IMR-90 (cell line): ENCODE results near the gene OR6B3. TPM values are rescaled to one million over a fixed set of nuclear protein-coding genes. Genes with fewer than 3 reads are reported as not detected.

Experiments used
- ATAC-seq: fragments of 200-7000 bp; cut with Tn5 transposase; 2 replicates; pipeline ENCODE4 v1.9.1; 2020; ENCODE audit warnings: low read depth, mild to moderate bottlenecking, moderate library complexity
- BruUV-seq: library from RNA; stranded (reverse); fragments of 400-500 nt; replicated peaks from 2 replicates; lab custom pipeline; 2021; lab: Mats Ljungman, UMichigan
- CTCF ChIA-PET: fragments of 300-600 bp; formaldehyde crosslinking; extraction: SDS; loops from one replicate; lab custom pipeline; 2021; ENCODE audit warnings: antibody characterized with exemption; lab: Yijun Ruan, JAX
- POLR2A ChIA-PET: fragments of 300-600 bp; sonication (Branson Sonifier 250); formaldehyde crosslinking; loops from one replicate; lab custom pipeline; 2022; ENCODE audit warnings: antibody characterized with exemption; ENCODE audit not compliant: unreplicated experiment; lab: Charles Lee
- DNase-seq: peaks from one replicate; pipeline ENCODE4 v3.0.0; 2013
- H2AFZ ChIP-seq: replicated peaks from 2 replicates; pipeline ENCODE3; 2013; ENCODE audit warnings: low read length, mild to moderate bottlenecking; ENCODE audit not compliant: poor library complexity
- H2AK5ac ChIP-seq: 2 replicates; pipeline ENCODE4 v1.6.1; 2013; ENCODE audit warnings: low read depth, low read length, inconsistent platforms
- H2AK9ac ChIP-seq: replicated peaks from 2 replicates; pipeline ENCODE3; 2013; ENCODE audit warnings: mild to moderate bottlenecking, low read depth, low read length, moderate library complexity; ENCODE audit not compliant: poor library complexity
- H2BK120ac ChIP-seq: 2 replicates; pipeline ENCODE4 v1.6.1; 2013; ENCODE audit warnings: low read depth, low read length, inconsistent platforms
- H2BK15ac ChIP-seq: 3 replicates; pipeline ENCODE4 v1.6.1; 2013; ENCODE audit warnings: low read depth, low read length, inconsistent platforms
- H2BK20ac ChIP-seq: 2 replicates; pipeline ENCODE4 v1.6.1; 2013; ENCODE audit warnings: low read depth, mild to moderate bottlenecking, inconsistent platforms, low read length, moderate library complexity
- H2BK5ac ChIP-seq: 2 replicates; pipeline ENCODE4 v1.6.1; 2013; ENCODE audit warnings: mild to moderate bottlenecking, low read depth, low read length, inconsistent platforms; ENCODE audit not compliant: poor library complexity, severe bottlenecking
- H3K14ac ChIP-seq: replicated peaks from 2 replicates; pipeline ENCODE4 v1.6.1; 2013; ENCODE audit warnings: low read depth, low read length, inconsistent platforms
- H3K18ac ChIP-seq: 2 replicates; pipeline ENCODE4 v1.6.1; 2013; ENCODE audit warnings: low read depth, low read length, control low read depth
- H3K23ac ChIP-seq: 2 replicates; pipeline ENCODE4 v1.6.1; 2013; ENCODE audit warnings: low read depth, low read length, inconsistent platforms
- H3K27ac ChIP-seq: 2 replicates; pipeline ENCODE4 v1.5.1; 2013; ENCODE audit warnings: mild to moderate bottlenecking, control low read depth, low read length; ENCODE audit not compliant: insufficient read depth
- H3K27me3 ChIP-seq: 2 replicates; pipeline ENCODE4 v1.6.1; 2013; ENCODE audit warnings: low read length; ENCODE audit not compliant: control insufficient read depth, insufficient read depth
- H3K36me3 ChIP-seq: 2 replicates; pipeline ENCODE4 v1.6.1; 2013; ENCODE audit warnings: low read length, mixed read lengths; ENCODE audit not compliant: control insufficient read depth, insufficient read depth
- H3K4ac ChIP-seq: 2 replicates; pipeline ENCODE4 v1.6.1; 2013; ENCODE audit warnings: low read depth, low read length, inconsistent platforms
- H3K4me1 ChIP-seq: 2 replicates; pipeline ENCODE4 v1.6.1; 2013; ENCODE audit warnings: low read length, mixed read lengths; ENCODE audit not compliant: control insufficient read depth, insufficient read depth
- H3K4me2 ChIP-seq: 2 replicates; pipeline ENCODE4 v1.6.1; 2013; ENCODE audit warnings: low read depth, mild to moderate bottlenecking, control low read depth, low read length, moderate library complexity
- H3K4me3 ChIP-seq: 2 replicates; pipeline ENCODE4 v1.5.1; 2013; ENCODE audit warnings: low read depth, mild to moderate bottlenecking, control low read depth, low read length, moderate library complexity; ENCODE audit not compliant: insufficient read depth
- H3K56ac ChIP-seq: 2 replicates; pipeline ENCODE4 v1.6.1; 2013; ENCODE audit warnings: low read length, inconsistent platforms; ENCODE audit not compliant: insufficient read depth; ENCODE audit errors: extremely low read depth
- H3K79me1 ChIP-seq, 2 experiments: 2 replicates each; pipeline ENCODE4 v1.6.1; 2013; ENCODE audit warnings: low read length in 2 of 2, inconsistent platforms in 1 of 2, low read depth in 1 of 2
- H3K9ac ChIP-seq: 2 replicates; pipeline ENCODE4 v1.6.1; 2013; ENCODE audit warnings: low read depth, low read length, control low read depth
- H3K9me1 ChIP-seq: 2 replicates; pipeline ENCODE4 v1.6.1; 2013; ENCODE audit warnings: low read length, inconsistent platforms; ENCODE audit not compliant: insufficient read depth
- H3K9me3 ChIP-seq: 2 replicates; pipeline ENCODE4 v1.6.1; 2013; ENCODE audit warnings: low read length; ENCODE audit not compliant: control insufficient read depth, insufficient read depth
- H4K20me1 ChIP-seq: 2 replicates; pipeline ENCODE4 v1.6.1; 2013; ENCODE audit warnings: low read length, inconsistent platforms; ENCODE audit not compliant: insufficient read depth
- H4K5ac ChIP-seq: 2 replicates; pipeline ENCODE4 v1.6.1; 2013; ENCODE audit warnings: mild to moderate bottlenecking, low read depth, low read length, control low read depth
- H4K8ac ChIP-seq, 2 experiments: 2 replicates each; pipeline ENCODE4 v1.6.1; 2013; ENCODE audit warnings: low read depth in 2 of 2, low read length in 2 of 2, control low read depth in 1 of 2, inconsistent platforms in 1 of 2
- H4K91ac ChIP-seq: 2 replicates; pipeline ENCODE4 v1.6.1; 2013; ENCODE audit warnings: low read depth, low read length, inconsistent platforms; ENCODE audit not compliant: insufficient read depth
- BHLHE40 ChIP-seq: fragments of 150-350 bp; IDR thresholded peaks from 2 replicates; pipeline ENCODE4 v1.6.1; 2016; ENCODE audit warnings: mild to moderate bottlenecking, low read depth, low read length
- CHD1 ChIP-seq: IDR thresholded peaks from 2 replicates; pipeline ENCODE4 v1.6.1; 2012; ENCODE audit warnings: low read depth, low read length, improper control_type of control experiment
- FOS ChIP-seq: fragments of 150-350 bp; IDR thresholded peaks from 2 replicates; pipeline ENCODE4 v1.6.1; 2016; ENCODE audit warnings: low read depth, low read length
- MAFK ChIP-seq: IDR thresholded peaks from 2 replicates; pipeline ENCODE4 v1.6.1; 2012; ENCODE audit warnings: low read depth, low read length, improper control_type of control experiment
- MAZ ChIP-seq: IDR thresholded peaks from 2 replicates; pipeline ENCODE4 v1.6.1; 2012; ENCODE audit warnings: low read depth, mild to moderate bottlenecking, low read length, improper control_type of control experiment, moderate library complexity, borderline replicate concordance
- MXI1 ChIP-seq: IDR thresholded peaks from 2 replicates; pipeline ENCODE4 v1.6.1; 2012; ENCODE audit warnings: low read depth, mild to moderate bottlenecking, low read length, moderate library complexity, borderline replicate concordance
- NFE2L2 ChIP-seq: fragments of 150-350 bp; IDR thresholded peaks from 2 replicates; pipeline ENCODE4 v1.6.1; 2016; ENCODE audit warnings: low read depth, mild to moderate bottlenecking, low read length
- POLR2A ChIP-seq: IDR thresholded peaks from 2 replicates; pipeline ENCODE4 v1.6.1; 2012; ENCODE audit warnings: mild to moderate bottlenecking, low read depth, low read length
- RAD21 ChIP-seq: IDR thresholded peaks from 2 replicates; pipeline ENCODE4 v1.6.1; 2012; ENCODE audit warnings: low read length, improper control_type of control experiment
- RCOR1 ChIP-seq: IDR thresholded peaks from 2 replicates; pipeline ENCODE4 v1.6.1; 2012; ENCODE audit warnings: mild to moderate bottlenecking, low read length, improper control_type of control experiment; ENCODE audit not compliant: insufficient replicate concordance
- SMC3 ChIP-seq: fragments of 150-350 bp; IDR thresholded peaks from 2 replicates; pipeline ENCODE4 v1.6.1; 2016; ENCODE audit warnings: low read depth, mild to moderate bottlenecking, antibody characterized with exemption, low read length, moderate library complexity
- WGBS, 2 experiments: methylation state at CpG; one replicate each; pipeline versions ENCODE4 v1.1.5 to v1.1.7; 2013; ENCODE audit warnings: missing lambda C conversion rate in 2 of 2; ENCODE audit not compliant: insufficient read length in 1 of 2; ENCODE audit errors: extremely low coverage in 2 of 2; 5-methylcytosine and 5-hydroxymethylcytosine counted together
- dilution Hi-C: fragments of 300-500 bp; cut with HindIII; formaldehyde crosslinking; loops from one replicate; pipeline ENCODE4 v1.14.3; 2018; ENCODE audit warnings: low sequenced_read_pairs; ENCODE audit not compliant: unreplicated experiment
- in situ Hi-C: fragments of 300-500 bp; cut with MboI; formaldehyde crosslinking; loops from 3 replicates; pipeline ENCODE4 v1.14.3; 2019; ENCODE audit warnings: low sequenced_read_pairs, inconsistent platforms, mixed read lengths
- intact Hi-C: fragments of 100-400 bp; cut with micrococcal nuclease; formaldehyde crosslinking; loops from 2 replicates; pipeline ENCODE4 v1.10.0; 2022
- polyA plus RNA-seq, 3 experiments: library from polyadenylated mRNA; depleted of rRNA; stranded (reverse); fragments of >200 nt; gene quantifications; 2 replicates each; pipeline ENCODE4 v1.2.3, GENCODE V29; 2012; ENCODE audit warnings: low replicate concordance in 1 of 3
- total RNA-seq: library from RNA; depleted of rRNA; stranded (reverse); fragments of >200 nt; gene quantifications from 2 replicates; pipeline ENCODE4 v1.2.3, GENCODE V29; 2012
- TF ChIP-seq, protein P1 (sequence below): fragments of 150-350 bp; IDR thresholded peaks from 2 replicates; pipeline ENCODE4 v1.6.1; 2017; ENCODE audit warnings: mild to moderate bottlenecking, antibody characterized with exemption, low read length, low read depth
- TF ChIP-seq, protein P2 (sequence below): fragments of 150-350 bp; IDR thresholded peaks from 2 replicates; pipeline ENCODE4 v1.6.1; 2016; ENCODE audit warnings: low read depth, mild to moderate bottlenecking, low read length, moderate library complexity, borderline replicate concordance
- TF ChIP-seq, protein P3 (sequence below): conservative IDR thresholded peaks from 2 replicates; pipeline ENCODE4 v1.5.1; 2012; ENCODE audit warnings: mild to moderate bottlenecking, low read depth, low read length, improper control_type of control experiment

The OR6B3 gene
- total and polyA plus RNA-seq, 2 of the 4 experiments (the other 2 are of a cell fraction): not detected

DNA sequence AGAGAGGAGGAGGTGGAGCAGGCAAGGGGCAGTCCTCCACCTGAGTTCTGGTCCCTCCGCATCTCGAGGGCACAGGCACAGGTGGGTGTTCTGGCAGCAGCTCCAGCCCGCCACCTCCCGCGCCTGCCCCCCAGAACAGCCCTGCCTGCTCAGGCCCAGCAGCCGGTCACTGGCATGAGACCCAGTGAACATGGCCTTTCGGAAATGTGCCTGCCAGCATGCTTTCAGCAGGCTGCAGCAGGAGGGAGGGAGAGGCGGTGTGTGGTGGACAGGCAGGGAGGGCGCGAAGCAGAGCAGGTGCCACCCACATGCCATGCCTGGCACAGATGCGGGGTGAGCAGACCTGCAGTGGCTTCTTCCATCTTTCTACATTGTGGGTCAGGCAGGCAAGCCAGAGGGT is 3.4 kb upstream of the OR6B3 start:
- Histone ChIP-seq H4K8ac (no peak overlapping the region), H3K9me3 (no peaks in the 10 kb centered on the region), H4K91ac (no peak overlapping the region), H3K9me1 (no peaks in the 10 kb centered on the region), H4K20me1 (no peaks in the 10 kb centered on the region), H2AK9ac (no peak overlapping the region), H2AFZ (no peak overlapping the region), H2BK15ac (no peak overlapping the region), H2BK5ac (no peak overlapping the region), H3K79me1 (no peaks in the 10 kb centered on the region), H3K4me2 (no peak overlapping the region), H3K4me3 (no peak overlapping the region), H3K56ac (no peak overlapping the region), H3K23ac (no peak overlapping the region), H3K36me3 (no peaks in the 10 kb centered on the region), H2BK120ac (no peak overlapping the region), H3K14ac (no peak overlapping the region), H3K4me1 (no peaks in the 10 kb centered on the region), H3K9ac (no peak overlapping the region), H2AK5ac (no peak overlapping the region), H4K5ac (no peak overlapping the region), H3K18ac (no peak overlapping the region), H3K4ac (no peak overlapping the region), H2BK20ac (no peak overlapping the region), H3K27me3 (peaks cover 42% of the 10 kb centered on the region), H3K27ac (no peak overlapping the region)
- in situ Hi-C loops: no loop called here
- ChIA-PET POLR2A (no interaction called here), CTCF (no interaction called here)
- BruUV-seq: no TSS peak
- DNase-seq (no peak), ATAC-seq (no peak)
- intact Hi-C loops: no loop called here
- WGBS, 2 experiments: no CpG with 5 or more reads among the region's 11 CpGs
- dilution Hi-C loops: no loop called here
- no peak for TF ChIP-seq MAFK
- TF ChIP-seq CHD1: no peak
- TF ChIP-seq, protein P1, sequence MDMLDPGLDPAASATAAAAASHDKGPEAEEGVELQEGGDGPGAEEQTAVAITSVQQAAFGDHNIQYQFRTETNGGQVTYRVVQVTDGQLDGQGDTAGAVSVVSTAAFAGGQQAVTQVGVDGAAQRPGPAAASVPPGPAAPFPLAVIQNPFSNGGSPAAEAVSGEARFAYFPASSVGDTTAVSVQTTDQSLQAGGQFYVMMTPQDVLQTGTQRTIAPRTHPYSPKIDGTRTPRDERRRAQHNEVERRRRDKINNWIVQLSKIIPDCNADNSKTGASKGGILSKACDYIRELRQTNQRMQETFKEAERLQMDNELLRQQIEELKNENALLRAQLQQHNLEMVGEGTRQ: no peak
- TF ChIP-seq RCOR1: no peak
- no peak for TF ChIP-seq SMC3
- no peak for TF ChIP-seq MAZ
- TF ChIP-seq MXI1: no peak
- no peak for TF ChIP-seq FOS
- TF ChIP-seq, protein P2, sequence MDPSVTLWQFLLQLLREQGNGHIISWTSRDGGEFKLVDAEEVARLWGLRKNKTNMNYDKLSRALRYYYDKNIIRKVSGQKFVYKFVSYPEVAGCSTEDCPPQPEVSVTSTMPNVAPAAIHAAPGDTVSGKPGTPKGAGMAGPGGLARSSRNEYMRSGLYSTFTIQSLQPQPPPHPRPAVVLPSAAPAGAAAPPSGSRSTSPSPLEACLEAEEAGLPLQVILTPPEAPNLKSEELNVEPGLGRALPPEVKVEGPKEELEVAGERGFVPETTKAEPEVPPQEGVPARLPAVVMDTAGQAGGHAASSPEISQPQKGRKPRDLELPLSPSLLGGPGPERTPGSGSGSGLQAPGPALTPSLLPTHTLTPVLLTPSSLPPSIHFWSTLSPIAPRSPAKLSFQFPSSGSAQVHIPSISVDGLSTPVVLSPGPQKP: no peak
- no peak for TF ChIP-seq NFE2L2
- TF ChIP-seq POLR2A: no peak
- TF ChIP-seq, protein P3, sequence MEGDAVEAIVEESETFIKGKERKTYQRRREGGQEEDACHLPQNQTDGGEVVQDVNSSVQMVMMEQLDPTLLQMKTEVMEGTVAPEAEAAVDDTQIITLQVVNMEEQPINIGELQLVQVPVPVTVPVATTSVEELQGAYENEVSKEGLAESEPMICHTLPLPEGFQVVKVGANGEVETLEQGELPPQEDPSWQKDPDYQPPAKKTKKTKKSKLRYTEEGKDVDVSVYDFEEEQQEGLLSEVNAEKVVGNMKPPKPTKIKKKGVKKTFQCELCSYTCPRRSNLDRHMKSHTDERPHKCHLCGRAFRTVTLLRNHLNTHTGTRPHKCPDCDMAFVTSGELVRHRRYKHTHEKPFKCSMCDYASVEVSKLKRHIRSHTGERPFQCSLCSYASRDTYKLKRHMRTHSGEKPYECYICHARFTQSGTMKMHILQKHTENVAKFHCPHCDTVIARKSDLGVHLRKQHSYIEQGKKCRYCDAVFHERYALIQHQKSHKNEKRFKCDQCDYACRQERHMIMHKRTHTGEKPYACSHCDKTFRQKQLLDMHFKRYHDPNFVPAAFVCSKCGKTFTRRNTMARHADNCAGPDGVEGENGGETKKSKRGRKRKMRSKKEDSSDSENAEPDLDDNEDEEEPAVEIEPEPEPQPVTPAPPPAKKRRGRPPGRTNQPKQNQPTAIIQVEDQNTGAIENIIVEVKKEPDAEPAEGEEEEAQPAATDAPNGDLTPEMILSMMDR: no peak
- no peak for TF ChIP-seq BHLHE40
- TF ChIP-seq RAD21: no peak
